MM.1S (cell line): ENCODE results near the gene RAB25.
A peak's percentile ranks its signal among the peaks of the same experiment; 100 is the strongest.

Experiments used
- DNase-seq: peaks from one replicate; pipeline ENCODE4 v3.0.0-alpha.2; 2015
- H2AFZ ChIP-seq: fragments of 300-600 bp; sonication (generic); 2 replicates; pipeline ENCODE4 v1.6.0; 2016; ENCODE audit warnings: antibody characterized with exemption, low read length
- H3F3A ChIP-seq: fragments of 300-600 bp; sonication (generic); 2 replicates; pipeline ENCODE4 v1.6.1; 2016; ENCODE audit warnings: mild to moderate bottlenecking, antibody characterized with exemption, low read length, moderate library complexity, mixed read lengths; ENCODE audit not compliant: insufficient read depth
- H3K27ac ChIP-seq: fragments of 300-600 bp; sonication (generic); 2 replicates; pipeline ENCODE4 v1.5.1; 2016; ENCODE audit warnings: mild to moderate bottlenecking, low read length
- H3K27me3 ChIP-seq: fragments of 300-600 bp; sonication (generic); replicated peaks from 2 replicates; pipeline ENCODE4 v1.6.0; 2016; ENCODE audit warnings: low read length; ENCODE audit not compliant: insufficient read depth
- H3K36me3 ChIP-seq: fragments of 300-600 bp; sonication (generic); replicated peaks from 2 replicates; pipeline ENCODE4 v1.6.1; 2016; ENCODE audit warnings: mild to moderate bottlenecking, low read length, mixed read lengths; ENCODE audit not compliant: insufficient read depth
- H3K4me1 ChIP-seq: fragments of 300-600 bp; sonication (generic); 2 replicates; pipeline ENCODE4 v1.6.1; 2016; ENCODE audit warnings: low read length, mixed read lengths
- H3K4me2 ChIP-seq: fragments of 300-600 bp; sonication (generic); 2 replicates; pipeline ENCODE4 v1.6.0; 2016; ENCODE audit warnings: low read depth, low read length
- H3K4me3 ChIP-seq: fragments of 300-600 bp; sonication (generic); 2 replicates; pipeline ENCODE4 v1.5.1; 2016; ENCODE audit warnings: low read length, mixed read lengths
- H3K79me2 ChIP-seq: fragments of 300-600 bp; sonication (generic); 2 replicates; pipeline ENCODE4 v1.6.1; 2016; ENCODE audit warnings: mixed run types, low read length, mixed read lengths
- H3K9ac ChIP-seq: fragments of 300-600 bp; sonication (generic); 2 replicates; pipeline ENCODE4 v1.6.1; 2016; ENCODE audit warnings: low read length, mixed read lengths
- H3K9me2 ChIP-seq: fragments of 300-600 bp; sonication (generic); replicated peaks from 2 replicates; pipeline ENCODE4 v1.6.1; 2016; ENCODE audit warnings: mild to moderate bottlenecking, low read length, mixed read lengths; ENCODE audit not compliant: insufficient read depth
- H3K9me3 ChIP-seq: fragments of 300-600 bp; sonication (generic); replicated peaks from 2 replicates; pipeline ENCODE4 v1.6.1; 2016; ENCODE audit warnings: mild to moderate bottlenecking, low read length, mixed read lengths; ENCODE audit not compliant: insufficient read depth
- H4K20me1 ChIP-seq: fragments of 300-600 bp; sonication (generic); 2 replicates; pipeline ENCODE4 v1.6.1; 2016; ENCODE audit warnings: mild to moderate bottlenecking, low read length, moderate library complexity, mixed read lengths; ENCODE audit not compliant: insufficient read depth
- CTCF ChIP-seq: fragments of 300-600 bp; sonication (generic); IDR thresholded peaks from 2 replicates; pipeline ENCODE4 v1.5.1; 2016; ENCODE audit warnings: antibody characterized with exemption, low read length, mixed read lengths
- EZH2 ChIP-seq: fragments of 300-600 bp; sonication (generic); optimal IDR thresholded peaks from 2 replicates; pipeline ENCODE3; 2017; ENCODE audit warnings: low read depth, mild to moderate bottlenecking, antibody characterized with exemption, low read length, mixed read lengths
- EZH2phosphoT487 ChIP-seq: fragments of 300-600 bp; sonication (generic); IDR thresholded peaks from 2 replicates; pipeline ENCODE4 v1.6.1; 2018; ENCODE audit warnings: antibody characterized with exemption, low read length

The RAB25 gene

GRCh38 chr1:156080863-156081179, 19.9 kb downstream of the RAB25 start:
- no peak for DNase-seq
- no peaks in the 10 kb centered on the region for H3K36me3 ChIP-seq
- H3K27me3 ChIP-seq = peaks cover 54% of the 10 kb centered on the region
- no peaks in the 10 kb centered on the region for H4K20me1 ChIP-seq
- H3K9me2 ChIP-seq = no peaks in the 10 kb centered on the region
- no peak overlapping the region for H2AFZ ChIP-seq
- H3K79me2 ChIP-seq = no peaks in the 10 kb centered on the region
- H3K9me3 ChIP-seq = no peaks in the 10 kb centered on the region
- H3K27ac ChIP-seq = no peak overlapping the region
- peaks cover 5% of the 10 kb centered on the region for H3K4me1 ChIP-seq
- H3K4me2 ChIP-seq = no peak overlapping the region
- TF ChIP-seq CTCF = no peak
- TF ChIP-seq EZH2phosphoT487 = no peak
- TF ChIP-seq EZH2 = no peak
- H3K4me3 ChIP-seq = no peak overlapping the region
- H3K9ac ChIP-seq = no peak overlapping the region
- no peaks in the 10 kb centered on the region for H3F3A ChIP-seq

DNA sequence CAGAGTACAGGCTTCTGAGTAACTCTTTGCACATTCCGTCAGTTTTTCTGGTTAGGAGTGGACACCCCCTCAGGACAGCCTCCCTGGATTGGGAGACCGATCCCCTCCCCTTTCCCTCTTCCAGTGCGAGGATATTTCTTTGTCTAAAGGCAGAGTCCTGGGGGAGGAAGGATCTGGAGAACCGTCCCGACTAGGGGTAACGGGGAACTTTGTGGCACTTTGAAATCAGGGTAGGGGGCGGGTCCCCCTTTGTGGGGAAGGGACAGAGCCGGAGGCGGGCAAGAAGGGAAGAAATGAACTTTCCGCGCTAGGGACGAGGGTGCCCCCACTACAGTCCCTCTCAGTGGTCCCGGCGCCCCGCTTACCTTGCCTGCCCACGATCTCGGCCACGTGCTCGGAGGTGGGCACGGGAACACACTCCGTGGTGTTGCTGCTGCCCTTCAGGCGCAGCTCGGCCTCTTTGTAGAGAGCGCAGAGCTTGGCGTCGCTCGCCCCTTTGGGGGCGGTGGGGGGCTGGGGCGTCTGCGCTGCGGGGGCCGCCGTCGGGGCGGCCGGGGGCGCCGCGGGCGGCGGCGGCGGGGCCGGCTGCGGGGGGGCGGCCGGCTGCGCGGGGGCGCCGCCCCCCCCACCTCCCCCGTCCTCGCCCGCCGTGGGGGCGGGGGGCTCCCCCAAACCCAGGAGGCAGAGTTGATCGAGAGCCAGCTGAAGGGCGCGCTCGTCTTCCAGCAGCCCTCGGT, 20.4 kb downstream of the RAB25 start:
- H3F3A ChIP-seq = no peaks in the 10 kb centered on the region
- no peak overlapping the region for H3K9ac ChIP-seq
- DNase-seq = no peak
- H3K9me3 ChIP-seq = no peaks in the 10 kb centered on the region
- H3K9me2 ChIP-seq = no peaks in the 10 kb centered on the region
- H3K4me2 ChIP-seq = peak overlapping the region; percentile 99
- peaks cover 5% of the 10 kb centered on the region for H3K4me1 ChIP-seq
- 0 out of 2 replicates have a peak overlapping the region, but pooled peaks have one; percentile 98 for H2AFZ ChIP-seq
- H3K27ac ChIP-seq = no peak overlapping the region
- peak overlapping the region; percentile 90 for H3K4me3 ChIP-seq
- no peaks in the 10 kb centered on the region for H4K20me1 ChIP-seq
- TF ChIP-seq CTCF (no peak), EZH2 (no peak), EZH2phosphoT487 (no peak)
- no peaks in the 10 kb centered on the region for H3K79me2 ChIP-seq
- no peaks in the 10 kb centered on the region for H3K36me3 ChIP-seq
- H3K27me3 ChIP-seq = peaks cover 54% of the 10 kb centered on the region

GRCh38 chr1:156081917-156082308, 21.0 kb downstream of the RAB25 start:
- DNase-seq = no peak
- no peaks in the 10 kb centered on the region for H3K9me3 ChIP-seq
- peak overlapping the region; percentile 99 for H3K4me2 ChIP-seq
- H3K4me3 ChIP-seq = peak overlapping the region; percentile 90
- H4K20me1 ChIP-seq = no peaks in the 10 kb centered on the region
- peaks cover 54% of the 10 kb centered on the region for H3K27me3 ChIP-seq
- no peaks in the 10 kb centered on the region for H3K79me2 ChIP-seq
- no peaks in the 10 kb centered on the region for H3K36me3 ChIP-seq
- peak overlapping the region; percentile 31; the same call in 1 of the 2 replicates for H3K9ac ChIP-seq
- H3K9me2 ChIP-seq = no peaks in the 10 kb centered on the region
- peak overlapping the region; percentile 98 for H2AFZ ChIP-seq
- TF ChIP-seq EZH2 (no peak), CTCF (no peak), EZH2phosphoT487 (no peak)
- H3F3A ChIP-seq = no peaks in the 10 kb centered on the region
- H3K27ac ChIP-seq = no peak overlapping the region
- H3K4me1 ChIP-seq = peaks cover 5% of the 10 kb centered on the region
